HL-60 (cell line): ENCODE data around the gene ITPK1.

ENCODE experiments used
- CTCF ChIP-seq: IDR thresholded peaks from one replicate; pipeline ENCODE4 v1.5.1; 2011; ENCODE audit warnings: low read length, control low read depth, inconsistent platforms; ENCODE audit not compliant: insufficient read depth
- GABPA ChIP-seq: IDR thresholded peaks from 2 replicates; pipeline ENCODE4 v1.6.1; 2012; ENCODE audit warnings: low read depth
- POLR2AphosphoS5 ChIP-seq: IDR thresholded peaks from 2 replicates; pipeline ENCODE4 v1.6.1; 2012; ENCODE audit warnings: low read depth
- REST ChIP-seq: IDR thresholded peaks from 2 replicates; pipeline ENCODE4 v1.6.1; 2012; ENCODE audit warnings: low read depth; ENCODE audit not compliant: insufficient replicate concordance
- SPI1 ChIP-seq: IDR thresholded peaks from 2 replicates; pipeline ENCODE4 v1.6.1; 2012; ENCODE audit warnings: low read depth, mild to moderate bottlenecking, borderline replicate concordance

- TF ChIP-seq CTCF = no peak
- TF ChIP-seq REST = no peak
- no peak for TF ChIP-seq SPI1
- no peak for TF ChIP-seq POLR2AphosphoS5
- TF ChIP-seq GABPA = no peak
These were observed 61.7 kb downstream of the ITPK1 start for GRCh38 chr14:93054006-93054405.
